Fibroblast of mammary gland (primary cell): ENCODE measurements around the gene RHO.

ENCODE experiments used
- DNase-seq: peaks from one replicate; pipeline ENCODE4 v3.0.0-alpha.2; 2010; ENCODE audit warnings: low read depth
- H3K4me3 ChIP-seq: 2 replicates; pipeline ENCODE4 v1.5.1; 2011; ENCODE audit warnings: low read depth, mild to moderate bottlenecking, low read length, moderate library complexity; ENCODE audit not compliant: control insufficient read depth
- TF ChIP-seq, protein P1 (sequence below): conservative IDR thresholded peaks from 2 replicates; pipeline ENCODE4 v1.5.1; 2011; ENCODE audit warnings: low read depth, low read length, inconsistent platforms; ENCODE audit not compliant: control insufficient read depth, insufficient read depth

RHO gene

DNA sequence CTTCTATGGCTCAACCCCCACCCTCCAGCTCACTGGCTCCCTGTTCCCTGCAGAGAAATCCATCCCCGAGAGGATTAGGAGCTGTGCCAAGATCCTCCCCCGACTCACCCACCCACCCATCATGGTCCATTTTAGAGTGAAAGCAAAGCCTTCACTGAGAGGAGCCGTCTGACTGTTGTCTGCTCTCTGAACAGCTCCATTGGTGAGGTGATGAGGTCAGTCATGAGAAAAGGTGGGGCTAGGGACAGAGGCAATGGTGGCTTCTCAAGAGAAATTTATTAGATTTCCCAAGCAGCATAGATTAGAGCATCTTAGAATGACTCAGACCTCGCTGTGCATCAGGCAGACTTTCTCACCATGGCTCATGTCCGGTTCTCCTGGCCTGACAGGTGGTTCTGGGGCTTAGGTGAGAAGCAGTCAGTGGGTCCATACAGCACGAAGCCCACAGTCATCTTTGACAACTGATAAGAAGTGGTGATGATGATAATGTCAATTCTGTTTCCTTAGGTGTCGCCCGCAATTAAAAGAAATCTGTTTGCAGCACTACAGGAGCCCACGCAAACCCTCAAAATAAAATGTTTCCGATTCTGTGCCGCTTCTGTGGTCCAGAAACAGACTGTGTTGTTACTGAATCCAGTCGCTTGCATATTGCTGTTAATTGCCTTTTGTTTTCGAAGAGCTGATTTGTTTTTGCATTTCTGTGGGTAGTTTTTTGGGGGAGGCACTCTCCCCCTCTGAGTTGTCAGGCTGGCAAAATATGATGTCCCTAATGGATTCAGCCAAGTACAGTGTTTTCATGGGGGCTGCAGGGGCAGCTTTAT is 24.8 kb upstream of the RHO start:
- DNase-seq = no peak
- TF ChIP-seq, protein P1, sequence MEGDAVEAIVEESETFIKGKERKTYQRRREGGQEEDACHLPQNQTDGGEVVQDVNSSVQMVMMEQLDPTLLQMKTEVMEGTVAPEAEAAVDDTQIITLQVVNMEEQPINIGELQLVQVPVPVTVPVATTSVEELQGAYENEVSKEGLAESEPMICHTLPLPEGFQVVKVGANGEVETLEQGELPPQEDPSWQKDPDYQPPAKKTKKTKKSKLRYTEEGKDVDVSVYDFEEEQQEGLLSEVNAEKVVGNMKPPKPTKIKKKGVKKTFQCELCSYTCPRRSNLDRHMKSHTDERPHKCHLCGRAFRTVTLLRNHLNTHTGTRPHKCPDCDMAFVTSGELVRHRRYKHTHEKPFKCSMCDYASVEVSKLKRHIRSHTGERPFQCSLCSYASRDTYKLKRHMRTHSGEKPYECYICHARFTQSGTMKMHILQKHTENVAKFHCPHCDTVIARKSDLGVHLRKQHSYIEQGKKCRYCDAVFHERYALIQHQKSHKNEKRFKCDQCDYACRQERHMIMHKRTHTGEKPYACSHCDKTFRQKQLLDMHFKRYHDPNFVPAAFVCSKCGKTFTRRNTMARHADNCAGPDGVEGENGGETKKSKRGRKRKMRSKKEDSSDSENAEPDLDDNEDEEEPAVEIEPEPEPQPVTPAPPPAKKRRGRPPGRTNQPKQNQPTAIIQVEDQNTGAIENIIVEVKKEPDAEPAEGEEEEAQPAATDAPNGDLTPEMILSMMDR = no peak
- no peak overlapping the region for H3K4me3 ChIP-seq

DNA sequence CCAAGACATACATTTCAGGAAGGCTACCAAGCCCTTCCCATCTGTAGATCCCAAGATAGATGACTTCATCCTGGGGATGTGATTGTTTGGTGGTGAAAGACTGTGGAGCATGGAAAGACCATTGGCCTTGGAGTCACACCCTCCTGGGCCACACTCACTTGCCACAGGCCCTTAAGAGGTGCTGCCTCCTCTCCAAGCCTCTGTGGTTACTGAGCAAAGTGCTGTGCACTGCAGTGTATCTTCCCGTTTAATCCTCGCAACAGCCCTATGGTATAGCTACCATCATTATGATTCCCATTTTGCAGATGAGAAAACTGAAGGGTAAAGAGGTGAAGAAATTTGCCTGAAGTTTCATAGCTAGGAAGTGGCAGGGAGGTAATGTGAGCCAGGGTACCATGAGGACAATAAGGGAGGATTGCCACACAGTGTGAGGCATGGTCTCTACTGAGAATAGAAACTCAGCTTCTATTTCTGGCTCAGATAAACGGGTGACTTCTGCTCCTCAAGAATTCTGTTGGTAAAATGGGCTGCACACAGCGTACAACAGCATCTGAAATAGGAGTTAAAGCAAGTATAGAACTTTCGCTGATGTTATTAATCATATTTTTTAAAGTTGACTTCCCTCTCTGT is 23.9 kb upstream of the RHO start:
- H3K4me3 ChIP-seq = no peak overlapping the region
- DNase-seq = no peak
- TF ChIP-seq, protein P1 = no peak

DNA sequence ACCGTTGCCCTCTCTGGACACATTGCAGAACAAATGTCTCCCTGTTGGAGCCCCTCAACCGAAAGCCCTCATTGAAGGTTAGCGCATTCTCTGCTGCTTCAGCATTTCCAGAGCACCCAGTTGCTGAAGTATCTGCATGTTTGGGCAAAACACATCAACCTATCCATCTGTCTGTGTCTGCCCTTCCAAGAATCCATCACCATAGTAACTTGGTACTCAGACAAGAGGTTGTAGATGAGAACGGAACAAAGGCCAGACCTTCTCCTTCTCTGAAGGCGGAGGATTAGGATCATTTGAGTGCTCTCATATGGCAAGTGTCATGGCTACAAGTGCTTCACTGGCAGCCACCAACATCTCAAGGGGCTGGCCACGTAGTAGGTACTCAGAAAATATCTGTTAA is 23.1 kb upstream of the RHO start:
- no peak for DNase-seq
- no peak overlapping the region for H3K4me3 ChIP-seq
- TF ChIP-seq, protein P1 = no peak

- TF ChIP-seq, protein P1 = no peak
- no peak for DNase-seq
- no peak overlapping the region for H3K4me3 ChIP-seq
Observed at GRCh38 chr3:129506231-129506742, 22.2 kb upstream of the RHO start.

- TF ChIP-seq, protein P1 = no peak
- DNase-seq = no peak
- H3K4me3 ChIP-seq = no peak overlapping the region
Observed at GRCh38 chr3:129507181-129507831, 21.1 kb upstream of the RHO start.

GRCh38 chr3:129512595-129512994 is 15.8 kb upstream of the RHO start:
- no peak for DNase-seq
- no peak overlapping the region for H3K4me3 ChIP-seq
- TF ChIP-seq, protein P1 = no peak
